SU-DHL-6 (cell line): ENCODE data around the gene TRAF2.

ENCODE experiments used
- H2AFZ ChIP-seq: fragments of 200-600 bp; sonication (generic); 2 replicates; pipeline ENCODE4 v1.6.1; 2014; ENCODE audit warnings: low read depth, mild to moderate bottlenecking, moderate library complexity, mixed read lengths, antibody characterized with exemption, low read length; ENCODE audit not compliant: severe bottlenecking
- H3F3A ChIP-seq: fragments of 200-600 bp; shearing (Covaris generic); 2 replicates; pipeline ENCODE4 v1.6.0; 2016; ENCODE audit warnings: antibody characterized with exemption, mild to moderate bottlenecking; ENCODE audit not compliant: insufficient read depth
- H3K27ac ChIP-seq: fragments of 200-600 bp; sonication (generic); 2 replicates; pipeline ENCODE4 v1.5.1; 2016; ENCODE audit warnings: low read depth, mild to moderate bottlenecking, low read length, moderate library complexity, mixed read lengths
- H3K27me3 ChIP-seq: fragments of 200-600 bp; sonication (generic), shearing (Covaris generic); 2 replicates; pipeline ENCODE4 v1.6.0; 2014; ENCODE audit warnings: mild to moderate bottlenecking, low read length
- H3K36me3 ChIP-seq: fragments of 200-600 bp; sonication (generic); 2 replicates; pipeline ENCODE4 v1.6.1; 2014; ENCODE audit warnings: mild to moderate bottlenecking, low read length, mixed read lengths
- H3K4me2 ChIP-seq: fragments of 300-600, 200-600 bp; shearing (Covaris generic), sonication (generic); 2 replicates; pipeline ENCODE4 v1.6.0; 2014; ENCODE audit warnings: low read length, low read depth, mild to moderate bottlenecking; ENCODE audit not compliant: poor library complexity, severe bottlenecking
- H3K4me3 ChIP-seq: fragments of 200-600 bp; sonication (generic); 2 replicates; pipeline ENCODE4 v1.5.1; 2014; ENCODE audit warnings: antibody characterized with exemption, low read length, mild to moderate bottlenecking, mixed read lengths; ENCODE audit not compliant: insufficient read depth, poor library complexity, severe bottlenecking
- H3K79me2 ChIP-seq: fragments of 200-600 bp; sonication (generic); 2 replicates; pipeline ENCODE4 v1.6.1; 2014; ENCODE audit warnings: mild to moderate bottlenecking, low read length, moderate library complexity; ENCODE audit not compliant: insufficient read depth
- H3K9ac ChIP-seq: fragments of 200-600 bp; sonication (generic); 2 replicates; pipeline ENCODE4 v1.7.0; 2014; ENCODE audit warnings: mild to moderate bottlenecking, low read length
- H3K9me2 ChIP-seq: fragments of 200-600 bp; sonication (generic); replicated peaks from 2 replicates; pipeline ENCODE4 v1.6.1; 2014; ENCODE audit warnings: low read length; ENCODE audit not compliant: insufficient read depth
- H3K9me3 ChIP-seq: fragments of 200-600 bp; sonication (generic); 2 replicates; pipeline ENCODE4 v1.6.1; 2014; ENCODE audit warnings: low read length, mixed read lengths; ENCODE audit not compliant: insufficient read depth
- H4K20me1 ChIP-seq: fragments of 200-600 bp; sonication (generic); 2 replicates; pipeline ENCODE4 v1.6.1; 2014; ENCODE audit warnings: low read depth, mild to moderate bottlenecking, antibody characterized with exemption, low read length, moderate library complexity, mixed read lengths
- CTCF ChIP-seq: fragments of 200-600 bp; sonication (generic); IDR thresholded peaks from one replicate; pipeline ENCODE4 v1.5.1; 2017; ENCODE audit warnings: antibody characterized with exemption, mild to moderate bottlenecking, low read length, moderate library complexity; ENCODE audit not compliant: insufficient read depth, poor library complexity, severe bottlenecking
- EZH2phosphoT487 ChIP-seq: fragments of 200-600 bp; sonication (generic), shearing (Covaris generic); conservative IDR thresholded peaks from 2 replicates; pipeline ENCODE4 v1.6.1; 2018; ENCODE audit warnings: mild to moderate bottlenecking, antibody characterized with exemption, low read length, moderate library complexity, mixed read lengths

The TRAF2 gene

GRCh38 chr9:136923881-136924280, 37.6 kb downstream of the TRAF2 start:
- no peak overlapping the region for H3K9ac ChIP-seq
- H3K9me2 ChIP-seq: no peaks in the 10 kb centered on the region
- no peak overlapping the region for H3K4me3 ChIP-seq
- no peak overlapping the region for H3K27ac ChIP-seq
- H3K4me2 ChIP-seq: no peak overlapping the region
- no peaks in the 10 kb centered on the region for H3K79me2 ChIP-seq
- H3F3A ChIP-seq: no peaks in the 10 kb centered on the region
- H4K20me1 ChIP-seq: no peaks in the 10 kb centered on the region
- no peak overlapping the region for H2AFZ ChIP-seq
- H3K27me3 ChIP-seq: no peaks in the 10 kb centered on the region
- H3K36me3 ChIP-seq: no peaks in the 10 kb centered on the region
- no peaks in the 10 kb centered on the region for H3K9me3 ChIP-seq
- no peak for TF ChIP-seq CTCF
- no peak for TF ChIP-seq EZH2phosphoT487

- no peak overlapping the region for H3K4me2 ChIP-seq
- TF ChIP-seq EZH2phosphoT487 (no peak), CTCF (no peak)
- H3K27ac ChIP-seq: no peak overlapping the region
Measured at GRCh38 chr9:136925414-136926153, 39.3 kb downstream of the TRAF2 start.

GRCh38 chr9:136926154-136926704, 39.9 kb downstream of the TRAF2 start:
- no peaks in the 10 kb centered on the region for H3K36me3 ChIP-seq
- no peak overlapping the region for H3K27ac ChIP-seq
- H4K20me1 ChIP-seq: no peaks in the 10 kb centered on the region
- no peak overlapping the region for H3K9ac ChIP-seq
- H3K9me3 ChIP-seq: no peaks in the 10 kb centered on the region
- no peak overlapping the region for H2AFZ ChIP-seq
- H3F3A ChIP-seq: 0 out of 2 replicates have a peak, but pooled peaks cover 4% of the 10 kb centered on the region
- H3K4me2 ChIP-seq: no peak overlapping the region
- no peak overlapping the region for H3K4me3 ChIP-seq
- TF ChIP-seq EZH2phosphoT487 (no peak), CTCF (no peak)
- H3K9me2 ChIP-seq: no peaks in the 10 kb centered on the region
- no peaks in the 10 kb centered on the region for H3K79me2 ChIP-seq
- H3K27me3 ChIP-seq: no peaks in the 10 kb centered on the region

More at GRCh38 chr9:136925414-136926153, 39.3 kb downstream of the TRAF2 start:
- Histone ChIP-seq H3F3A (0 out of 2 replicates have a peak, but pooled peaks cover 4% of the 10 kb centered on the region), H3K27me3 (no peaks in the 10 kb centered on the region), H3K9me3 (no peaks in the 10 kb centered on the region), H3K9ac (no peak overlapping the region), H3K4me3 (no peak overlapping the region), H2AFZ (no peak overlapping the region), H3K79me2 (no peaks in the 10 kb centered on the region), H4K20me1 (no peaks in the 10 kb centered on the region), H3K36me3 (no peaks in the 10 kb centered on the region), H3K9me2 (no peaks in the 10 kb centered on the region)
